ENCODE data around the gene SEMA5A.

GRCh38 chr5:9362600-9362999 lies 183.3 kb downstream of the SEMA5A start:
- TF ChIP-seq YY1 (IDR thresholded peaks at IDR 0.05; ENCODE audit: insufficient read depth, insufficient read length), result no peak
- no peak for TF ChIP-seq SUZ12 (IDR thresholded peaks at IDR 0.05; ENCODE audit: extremely low read depth, insufficient read depth, insufficient read length)

Data from NT2/D1 (cell line).